ENCODE results near the gene BANK1. TPM values are rescaled to one million over a fixed set of nuclear protein-coding genes. Genes with fewer than 3 reads are reported as not detected.

The BANK1 gene
- total RNA-seq, 2 experiments from 2014 or later, result 0.20 to 0.22 TPM

DNA sequence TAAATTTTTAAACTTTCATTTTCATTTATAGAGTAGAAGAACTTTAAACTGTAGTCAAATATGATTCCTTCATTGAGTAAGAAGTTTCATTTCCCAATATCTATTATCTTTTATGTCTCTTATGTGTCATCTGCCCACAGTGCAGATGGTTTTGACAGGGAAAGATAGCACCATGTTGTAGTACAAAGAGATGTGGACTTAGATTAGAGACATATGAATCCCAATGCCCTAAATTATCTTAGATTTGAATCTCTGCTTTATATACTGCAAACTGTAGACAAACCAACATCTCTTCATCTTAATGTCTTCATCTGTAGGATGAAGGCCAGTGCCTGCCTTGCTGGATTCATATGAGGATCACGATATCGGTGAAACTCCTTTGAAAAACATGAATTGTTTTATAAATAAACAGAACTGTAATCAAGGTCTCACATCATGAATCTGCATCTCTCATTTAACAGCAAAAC, 217.5 kb downstream of the BANK1 start:
- Histone ChIP-seq H3K27me3 (ENCODE audit: control insufficient read depth in 1 of 2, insufficient read depth in 2 of 2, low read length in 2 of 2) (no peaks in the 10 kb centered on the region), H3K4me3 (ENCODE audit: low read length) (no peak overlapping the region), H3K4me1 (ENCODE audit: insufficient read depth, low read length) (no peaks in the 10 kb centered on the region), H3K9me3 (ENCODE audit: control insufficient read depth in 1 of 2, insufficient read depth in 1 of 2, low read length in 2 of 2) (no peaks in the 10 kb centered on the region), H3K36me3 (ENCODE audit: insufficient read depth, low read length) (no peaks in the 10 kb centered on the region), H3K27ac (ENCODE audit: low read depth in 1 of 2, low read length in 2 of 2) (no peak overlapping the region)
- Mint-ChIP-seq H3K36me3 (ENCODE audit: low read depth) (no peaks in the 10 kb centered on the region), H3K27me3 (no peaks in the 10 kb centered on the region), H3K4me3 (no peak overlapping the region), H3K4me1 (ENCODE audit: low read depth) (no peaks in the 10 kb centered on the region), H3K9me3 (no peaks in the 10 kb centered on the region), H3K27ac (no peak overlapping the region)
- no peak for DNase-seq
- ChIA-PET CTCF (no interaction called here), POLR2A (no interaction called here)
- ATAC-seq (ENCODE audit: poor library complexity), result no peak
- TF ChIP-seq, protein P1, sequence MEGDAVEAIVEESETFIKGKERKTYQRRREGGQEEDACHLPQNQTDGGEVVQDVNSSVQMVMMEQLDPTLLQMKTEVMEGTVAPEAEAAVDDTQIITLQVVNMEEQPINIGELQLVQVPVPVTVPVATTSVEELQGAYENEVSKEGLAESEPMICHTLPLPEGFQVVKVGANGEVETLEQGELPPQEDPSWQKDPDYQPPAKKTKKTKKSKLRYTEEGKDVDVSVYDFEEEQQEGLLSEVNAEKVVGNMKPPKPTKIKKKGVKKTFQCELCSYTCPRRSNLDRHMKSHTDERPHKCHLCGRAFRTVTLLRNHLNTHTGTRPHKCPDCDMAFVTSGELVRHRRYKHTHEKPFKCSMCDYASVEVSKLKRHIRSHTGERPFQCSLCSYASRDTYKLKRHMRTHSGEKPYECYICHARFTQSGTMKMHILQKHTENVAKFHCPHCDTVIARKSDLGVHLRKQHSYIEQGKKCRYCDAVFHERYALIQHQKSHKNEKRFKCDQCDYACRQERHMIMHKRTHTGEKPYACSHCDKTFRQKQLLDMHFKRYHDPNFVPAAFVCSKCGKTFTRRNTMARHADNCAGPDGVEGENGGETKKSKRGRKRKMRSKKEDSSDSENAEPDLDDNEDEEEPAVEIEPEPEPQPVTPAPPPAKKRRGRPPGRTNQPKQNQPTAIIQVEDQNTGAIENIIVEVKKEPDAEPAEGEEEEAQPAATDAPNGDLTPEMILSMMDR (IDR thresholded peaks at IDR 0.05), result no peak
- intact Hi-C loops (cut with DNase I, micrococcal nuclease), result no loop called here

DNA sequence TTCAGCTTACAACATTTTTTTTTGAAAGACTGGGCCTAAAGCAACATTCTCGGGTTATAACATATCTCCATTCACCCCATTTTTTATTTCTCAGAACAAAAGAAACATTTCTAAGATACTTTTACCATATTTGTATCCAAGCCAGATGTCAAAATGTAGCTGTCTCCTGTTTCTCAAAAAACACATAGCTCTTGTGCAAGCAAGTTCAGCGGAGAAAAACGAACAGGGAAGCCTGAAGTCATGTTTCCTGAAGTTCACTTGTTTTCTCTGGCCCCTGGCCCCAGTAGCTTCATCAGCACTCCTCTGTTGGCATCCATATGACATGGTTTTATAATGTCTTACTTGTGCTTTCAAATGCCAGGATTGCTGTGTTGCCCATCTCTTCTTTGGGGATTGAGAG, 218.2 kb downstream of the BANK1 start:
- Mint-ChIP-seq H3K4me3 (no peak overlapping the region), H3K36me3 (ENCODE audit: low read depth) (no peaks in the 10 kb centered on the region), H3K27me3 (no peaks in the 10 kb centered on the region), H3K9me3 (no peaks in the 10 kb centered on the region), H3K4me1 (ENCODE audit: low read depth) (no peaks in the 10 kb centered on the region), H3K27ac (no peak overlapping the region)
- Histone ChIP-seq H3K4me3 (ENCODE audit: low read length) (no peak overlapping the region), H3K27me3 (ENCODE audit: control insufficient read depth in 1 of 2, insufficient read depth in 2 of 2, low read length in 2 of 2) (no peaks in the 10 kb centered on the region), H3K36me3 (ENCODE audit: insufficient read depth, low read length) (no peaks in the 10 kb centered on the region), H3K9me3 (ENCODE audit: control insufficient read depth in 1 of 2, insufficient read depth in 1 of 2, low read length in 2 of 2) (no peaks in the 10 kb centered on the region), H3K27ac (ENCODE audit: low read depth in 1 of 2, low read length in 2 of 2) (no peak overlapping the region), H3K4me1 (ENCODE audit: insufficient read depth, low read length) (no peaks in the 10 kb centered on the region)
- ChIA-PET CTCF (no interaction called here), POLR2A (no interaction called here)
- DNase-seq, result no peak
- intact Hi-C loops (cut with DNase I, micrococcal nuclease), result no loop called here
- ATAC-seq (ENCODE audit: poor library complexity), result no peak
- TF ChIP-seq, protein P1 (IDR thresholded peaks at IDR 0.05), result no peak

DNA sequence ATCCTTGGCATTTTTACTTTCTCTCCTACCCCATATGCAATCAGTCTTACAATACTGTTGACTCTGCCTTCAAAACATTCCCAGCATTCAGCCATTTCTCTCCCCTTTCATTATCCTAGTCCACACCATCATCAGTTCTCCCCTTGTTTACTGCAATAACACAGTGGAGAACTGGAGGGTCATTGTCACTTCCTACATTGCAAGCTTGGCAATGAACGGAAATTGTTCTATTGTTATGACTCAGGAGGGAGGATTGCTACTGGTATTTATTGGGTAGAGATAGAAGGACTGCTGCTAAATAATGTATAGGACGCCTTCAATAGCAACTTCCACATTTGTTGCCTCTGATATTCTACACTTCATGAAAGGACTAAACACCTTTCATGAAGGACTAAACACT, 231.8 kb downstream of the BANK1 start:
- no peak for DNase-seq
- Mint-ChIP-seq H3K4me3 (no peak overlapping the region), H3K27ac (no peak overlapping the region), H3K27me3 (no peaks in the 10 kb centered on the region), H3K36me3 (ENCODE audit: low read depth) (no peaks in the 10 kb centered on the region), H3K9me3 (no peaks in the 10 kb centered on the region), H3K4me1 (ENCODE audit: low read depth) (no peaks in the 10 kb centered on the region)
- ChIA-PET POLR2A (no interaction called here), CTCF (no interaction called here)
- no peaks in the 10 kb centered on the region for H3K4me1 ChIP-seq (ENCODE audit: insufficient read depth, low read length)
- no peaks in the 10 kb centered on the region for H3K9me3 ChIP-seq (ENCODE audit: control insufficient read depth in 1 of 2, insufficient read depth in 1 of 2, low read length in 2 of 2)
- TF ChIP-seq, protein P1 (IDR thresholded peaks at IDR 0.05), result no peak
- H3K36me3 ChIP-seq (ENCODE audit: insufficient read depth, low read length), result no peaks in the 10 kb centered on the region
- intact Hi-C loops (cut with DNase I, micrococcal nuclease), result no loop called here
- ATAC-seq (ENCODE audit: poor library complexity), result no peak
- H3K27me3 ChIP-seq (ENCODE audit: control insufficient read depth in 1 of 2, insufficient read depth in 2 of 2, low read length in 2 of 2), result no peaks in the 10 kb centered on the region
- H3K4me3 ChIP-seq (ENCODE audit: low read length), result no peak overlapping the region
- no peak overlapping the region for H3K27ac ChIP-seq (ENCODE audit: low read depth in 1 of 2, low read length in 2 of 2)

Data from CD4-positive, alpha-beta T cell (primary cell).